Cardiac ventricle fibroblast (primary cell): ENCODE data around the gene PON3. TPM values are rescaled to one million over a fixed set of nuclear protein-coding genes. Genes with fewer than 3 reads are reported as not detected.

ENCODE experiments used
- total RNA-seq: library from RNA; depleted of rRNA; stranded (reverse); fragments of >200 nt; gene quantifications from 2 replicates; pipeline ENCODE4 v1.2.3, GENCODE V29; 2015

PON3 gene
- total RNA-seq, result 0.12 and 0.39 TPM in 2 replicates

DNA sequence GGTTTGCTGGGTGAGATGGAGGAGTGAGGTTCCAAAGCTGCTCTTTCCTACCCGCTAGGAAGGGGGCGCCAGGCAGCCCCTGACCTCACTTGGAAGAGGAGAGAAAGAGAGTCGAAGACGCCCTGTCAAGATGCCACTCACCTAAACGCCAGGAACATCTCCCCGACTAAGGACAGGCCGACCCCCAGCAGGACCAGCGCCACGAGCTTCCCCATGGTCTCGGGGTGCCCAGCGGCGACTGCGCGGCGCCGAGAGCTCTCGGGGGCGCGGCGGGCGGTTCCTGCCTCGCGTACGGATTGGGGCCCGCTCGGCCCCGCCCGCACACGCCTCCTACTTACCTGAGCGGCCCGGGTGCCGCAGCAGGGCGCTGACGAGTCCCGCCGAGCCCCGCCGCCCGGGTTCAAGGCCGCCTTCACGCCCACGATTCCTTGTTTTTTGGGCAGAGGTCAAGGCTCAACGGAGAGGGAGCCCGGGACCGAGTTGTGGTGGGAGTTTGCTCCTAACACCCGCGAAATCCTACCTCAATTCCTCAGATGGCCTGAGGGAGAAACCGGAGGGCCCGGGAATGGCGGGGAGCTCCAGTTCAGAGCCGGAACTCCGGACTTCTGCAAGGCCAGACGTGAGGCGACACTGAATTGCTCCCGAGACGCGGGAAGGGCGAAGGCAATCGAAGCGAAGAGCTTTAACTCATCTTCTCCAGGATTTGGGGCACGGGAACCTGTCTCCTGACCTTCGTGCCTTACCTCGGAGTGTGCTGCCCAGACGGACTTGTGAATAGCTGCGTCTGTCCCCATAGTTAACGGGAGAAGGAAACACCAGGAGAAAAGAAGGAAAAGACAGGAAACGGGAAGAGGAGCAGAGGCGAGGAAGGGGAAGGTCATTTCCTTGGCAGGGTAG is at the start of gene PON3:
Gene PON3, minus strand, starts transcription at position 240 of the 897 bp plus-strand sequence. Its CDS starts 25 bp downstream, at position 215.

DNA sequence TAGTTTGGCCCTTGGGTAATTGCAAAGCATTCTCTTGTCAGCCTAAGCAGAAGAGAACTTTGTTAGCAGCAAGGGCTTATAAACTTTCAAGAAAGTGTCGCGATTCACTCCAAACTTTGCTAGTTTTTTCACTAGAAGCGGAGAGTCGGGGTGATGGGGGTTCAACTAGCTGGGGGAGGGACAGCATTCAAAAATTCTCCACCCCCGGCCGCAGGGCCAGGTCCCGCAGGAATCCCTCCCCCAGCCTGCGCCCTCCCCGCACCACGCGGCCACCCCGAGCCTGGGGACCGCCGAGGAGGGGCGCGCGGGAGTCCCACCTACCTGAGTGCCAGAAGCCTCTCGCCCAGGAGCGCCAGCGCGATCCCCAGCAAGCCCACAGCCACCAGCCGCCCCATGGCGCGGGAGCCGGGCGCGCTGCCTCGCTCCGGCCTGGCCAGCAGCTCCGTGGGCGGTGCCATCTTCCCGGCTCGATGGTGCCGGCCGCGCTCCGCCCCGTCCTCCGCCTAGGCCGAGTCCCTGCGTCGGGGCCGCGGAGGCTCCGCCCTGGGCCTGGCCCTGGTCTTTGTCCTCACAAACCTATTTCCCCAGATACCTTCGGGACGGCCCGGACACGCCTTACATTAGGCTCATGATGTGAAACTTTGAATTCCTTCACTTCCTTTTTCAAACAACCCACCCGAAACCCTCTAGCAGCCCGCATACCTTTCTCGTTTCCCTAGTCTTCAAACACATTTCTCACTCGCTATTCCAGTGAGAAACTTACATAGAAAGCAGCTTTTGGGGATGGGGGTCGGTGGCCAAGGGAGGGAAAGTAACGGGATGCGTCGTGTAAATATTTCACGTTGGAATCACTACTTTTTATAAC is 38.6 kb upstream of the PON3 start, which contains the start of gene PON2:
Gene PON2, minus strand, starts transcription at position 472 of the 865 bp plus-strand sequence. Its CDS starts 77 bp downstream, at position 395.

GRCh38 chr7:95324431-95324830 is 71.7 kb downstream of the PON3 start, which contains the start of gene PON1:
Gene PON1, minus strand, starts transcription at chr7:95324532. Its CDS starts 57 bp downstream, at chr7:95324475.

Other genes with a start within 250 kb of the PON3 start
- not detected in 2 replicates for gene PON1, start 71.8 kb downstream of the PON3 start, total RNA-seq
- gene PON2, start 38.7 kb upstream of the PON3 start, total RNA-seq, result 43.3 and 53.4 TPM in 2 replicates
- gene ASB4, start 89.6 kb upstream of the PON3 start, total RNA-seq, result not detected in 2 replicates
- 103 and 128 TPM in 2 replicates for gene PDK4, start 200.1 kb upstream of the PON3 start, total RNA-seq